Measurements from ENCODE around the gene ADAM10. TPM values are rescaled to one million over a fixed set of nuclear protein-coding genes. Genes with fewer than 3 reads are reported as not detected.

ADAM10 gene
- total and polyA plus RNA-seq, 4 donors, result 11.6 to 115 (median 57.5) TPM

DNA sequence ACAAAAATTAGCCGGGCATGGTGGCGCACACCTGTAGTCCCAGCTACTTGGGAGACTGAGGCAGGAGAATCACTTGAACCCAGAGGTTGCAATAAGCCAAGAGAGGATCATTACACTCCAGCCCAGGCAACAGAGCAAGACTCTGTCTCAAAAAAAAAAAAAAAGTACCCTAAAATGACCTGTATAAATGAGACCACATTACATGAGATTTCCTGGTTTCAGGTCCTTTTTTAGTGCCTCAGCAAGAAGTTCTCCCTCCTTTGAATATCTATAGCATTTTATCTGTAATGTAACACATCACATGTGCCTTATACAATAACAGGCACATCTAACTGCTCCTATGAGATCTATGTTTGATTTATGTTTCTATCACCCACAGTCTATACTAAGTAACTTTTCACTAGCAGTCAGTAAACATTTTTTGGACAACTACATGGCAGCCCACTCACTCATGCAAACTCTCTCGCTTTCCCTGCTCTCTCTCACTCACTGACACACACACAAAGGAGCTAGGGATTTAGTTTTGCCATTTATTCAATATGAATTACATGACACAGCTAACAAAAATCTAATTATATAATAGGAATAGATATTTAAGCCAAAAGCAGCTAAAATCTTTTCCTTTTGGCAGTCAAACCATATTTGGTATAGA lies 34.1 kb downstream of the ADAM10 start:
- WGBS, 2 donors, result 94 to 98% methylated on average over 3 of the region's 3 CpGs
- intact Hi-C loops (cut with DNase I), result no loop called here
- no peaks in the 10 kb centered on the region for H3K4me1 ChIP-seq (ENCODE audit: control insufficient read depth in 1 of 2, insufficient read depth in 2 of 2, low read length in 2 of 2)
- H3K27me3 ChIP-seq (ENCODE audit: control insufficient read depth in 1 of 2, insufficient read depth in 2 of 2, low read length in 1 of 2), result no peaks in the 10 kb centered on the region
- no peak for ATAC-seq (ENCODE audit: low FRiP score)
- H3K27ac ChIP-seq (ENCODE audit: low read depth in 1 of 2, low read length in 2 of 2), result no peak overlapping the region
- no peaks in the 10 kb centered on the region for H3K36me3 ChIP-seq (ENCODE audit: control insufficient read depth in 1 of 2, insufficient read depth in 2 of 2, low read length in 1 of 2)
- no peak for DNase-seq
- no peaks in the 10 kb centered on the region for H3K9me3 ChIP-seq (ENCODE audit: control insufficient read depth, low read length)
- H3K4me3 ChIP-seq (ENCODE audit: low read length in 2 of 2), result no peak overlapping the region

- Histone ChIP-seq H3K4me3 (ENCODE audit: low read length in 2 of 2) (no peak overlapping the region), H3K9me3 (ENCODE audit: control insufficient read depth, low read length) (no peaks in the 10 kb centered on the region), H3K27me3 (ENCODE audit: control insufficient read depth in 1 of 2, insufficient read depth in 2 of 2, low read length in 1 of 2) (no peaks in the 10 kb centered on the region), H3K36me3 (ENCODE audit: control insufficient read depth in 1 of 2, insufficient read depth in 2 of 2, low read length in 1 of 2) (no peaks in the 10 kb centered on the region), H3K27ac (ENCODE audit: low read depth in 1 of 2, low read length in 2 of 2) (no peak overlapping the region), H3K4me1 (ENCODE audit: control insufficient read depth in 1 of 2, insufficient read depth in 2 of 2, low read length in 2 of 2) (no peaks in the 10 kb centered on the region)
- ATAC-seq (ENCODE audit: low FRiP score), result no peak
- DNase-seq, result no peak
- intact Hi-C loops (cut with DNase I), result no loop called here
These were observed 38.8 kb downstream of the ADAM10 start for GRCh38 chr15:58710701-58711100.

GRCh38 chr15:58707397-58707796 lies 42.1 kb downstream of the ADAM10 start:
- Histone ChIP-seq H3K4me3 (ENCODE audit: low read length in 2 of 2) (no peak overlapping the region), H3K27ac (ENCODE audit: low read depth in 1 of 2, low read length in 2 of 2) (no peak overlapping the region), H3K9me3 (ENCODE audit: control insufficient read depth, low read length) (no peaks in the 10 kb centered on the region), H3K4me1 (ENCODE audit: control insufficient read depth in 1 of 2, insufficient read depth in 2 of 2, low read length in 2 of 2) (no peaks in the 10 kb centered on the region), H3K27me3 (ENCODE audit: control insufficient read depth in 1 of 2, insufficient read depth in 2 of 2, low read length in 1 of 2) (no peaks in the 10 kb centered on the region), H3K36me3 (ENCODE audit: control insufficient read depth in 1 of 2, insufficient read depth in 2 of 2, low read length in 1 of 2) (no peaks in the 10 kb centered on the region)
- intact Hi-C loops (cut with DNase I), result no loop called here
- DNase-seq, result no peak
- WGBS, 2 donors, result 95% methylated on average over 4 of the region's 4 CpGs
- no peak for ATAC-seq (ENCODE audit: low FRiP score)

- intact Hi-C loops (cut with DNase I), result no loop called here
- Histone ChIP-seq H3K27ac (ENCODE audit: low read depth in 1 of 2, low read length in 2 of 2) (no peak overlapping the region), H3K9me3 (ENCODE audit: control insufficient read depth, low read length) (no peaks in the 10 kb centered on the region), H3K4me1 (ENCODE audit: control insufficient read depth in 1 of 2, insufficient read depth in 2 of 2, low read length in 2 of 2) (no peaks in the 10 kb centered on the region), H3K4me3 (ENCODE audit: low read length in 2 of 2) (no peak overlapping the region), H3K27me3 (ENCODE audit: control insufficient read depth in 1 of 2, insufficient read depth in 2 of 2, low read length in 1 of 2) (no peaks in the 10 kb centered on the region), H3K36me3 (ENCODE audit: control insufficient read depth in 1 of 2, insufficient read depth in 2 of 2, low read length in 1 of 2) (no peaks in the 10 kb centered on the region)
- no peak for DNase-seq
- 71 to 77% methylated on average over 2 of the region's 2 CpGs for WGBS, 2 donors
- ATAC-seq (ENCODE audit: low FRiP score), result no peak
These were observed 44.4 kb downstream of the ADAM10 start for GRCh38 chr15:58705105-58705504.

DNA sequence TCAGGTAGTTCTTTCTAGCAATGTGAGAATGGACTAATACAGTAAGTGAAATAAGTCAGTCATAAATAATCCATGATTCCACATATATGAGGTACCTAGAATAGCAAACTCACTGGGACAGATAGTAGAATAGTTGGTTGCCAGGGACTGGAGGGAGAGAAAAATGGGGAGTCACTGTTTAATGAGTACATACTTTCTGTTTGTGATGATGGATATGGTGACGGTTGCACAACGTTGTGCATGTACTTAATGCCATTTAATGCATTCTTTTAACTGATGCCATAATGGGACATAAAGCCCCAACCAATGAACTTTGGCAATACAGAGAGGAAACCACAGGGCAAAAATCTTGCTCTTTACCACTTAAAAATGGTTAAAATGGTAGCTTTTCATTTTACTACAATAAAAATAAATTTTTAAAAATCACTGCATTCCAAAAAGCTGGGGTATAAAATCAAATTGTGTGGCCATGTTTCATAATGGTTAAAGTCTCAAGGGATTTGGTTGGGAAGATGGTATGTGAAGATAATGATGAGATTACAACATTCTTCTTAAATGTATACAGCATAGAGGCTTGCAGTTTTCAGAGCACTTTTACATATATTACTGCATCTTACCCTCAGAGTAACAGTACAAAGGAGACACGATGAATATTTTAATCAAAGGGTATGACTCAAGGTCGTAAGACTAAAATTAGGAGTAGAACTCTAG lies 45.2 kb downstream of the ADAM10 start:
- ATAC-seq (ENCODE audit: low FRiP score) (no peak), DNase-seq (no peak)
- Histone ChIP-seq H3K4me1 (ENCODE audit: control insufficient read depth in 1 of 2, insufficient read depth in 2 of 2, low read length in 2 of 2) (no peaks in the 10 kb centered on the region), H3K36me3 (ENCODE audit: control insufficient read depth in 1 of 2, insufficient read depth in 2 of 2, low read length in 1 of 2) (no peaks in the 10 kb centered on the region), H3K27ac (ENCODE audit: low read depth in 1 of 2, low read length in 2 of 2) (no peak overlapping the region), H3K27me3 (ENCODE audit: control insufficient read depth in 1 of 2, insufficient read depth in 2 of 2, low read length in 1 of 2) (no peaks in the 10 kb centered on the region), H3K9me3 (ENCODE audit: control insufficient read depth, low read length) (no peaks in the 10 kb centered on the region), H3K4me3 (ENCODE audit: low read length in 2 of 2) (no peak overlapping the region)
- intact Hi-C loops (cut with DNase I), result no loop called here
- WGBS, 2 donors, result 79 to 83% methylated on average over 4 of the region's 4 CpGs

GRCh38 chr15:58703610-58704009 lies 45.9 kb downstream of the ADAM10 start:
- H3K27me3 ChIP-seq (ENCODE audit: control insufficient read depth in 1 of 2, insufficient read depth in 2 of 2, low read length in 1 of 2), result no peaks in the 10 kb centered on the region

GRCh38 chr15:58702233-58702632 lies 47.3 kb downstream of the ADAM10 start:
- DNase-seq, result no peak
- Histone ChIP-seq H3K27me3 (ENCODE audit: control insufficient read depth in 1 of 2, insufficient read depth in 2 of 2, low read length in 1 of 2) (no peaks in the 10 kb centered on the region), H3K4me1 (ENCODE audit: control insufficient read depth in 1 of 2, insufficient read depth in 2 of 2, low read length in 2 of 2) (no peaks in the 10 kb centered on the region), H3K27ac (ENCODE audit: low read depth in 1 of 2, low read length in 2 of 2) (no peak overlapping the region), H3K4me3 (ENCODE audit: low read length in 2 of 2) (no peak overlapping the region), H3K9me3 (ENCODE audit: control insufficient read depth, low read length) (no peaks in the 10 kb centered on the region), H3K36me3 (ENCODE audit: control insufficient read depth in 1 of 2, insufficient read depth in 2 of 2, low read length in 1 of 2) (no peaks in the 10 kb centered on the region)
- ATAC-seq (ENCODE audit: low FRiP score), result no peak
- intact Hi-C loops (cut with DNase I), result no loop called here
- 96 to 97% methylated on average over 2 of the region's 2 CpGs for WGBS, 2 donors

More at GRCh38 chr15:58703610-58704009, 45.9 kb downstream of the ADAM10 start:
- ATAC-seq (ENCODE audit: low FRiP score), result no peak
- no peaks in the 10 kb centered on the region for H3K36me3 ChIP-seq (ENCODE audit: control insufficient read depth in 1 of 2, insufficient read depth in 2 of 2, low read length in 1 of 2)
- WGBS, 2 donors, result 91 to 92% methylated on average over 4 of the region's 4 CpGs
- DNase-seq, result no peak
- intact Hi-C loops (cut with DNase I), result no loop called here
- H3K4me3 ChIP-seq (ENCODE audit: low read length in 2 of 2), result no peak overlapping the region
- H3K27ac ChIP-seq (ENCODE audit: low read depth in 1 of 2, low read length in 2 of 2), result no peak overlapping the region
- H3K4me1 ChIP-seq (ENCODE audit: control insufficient read depth in 1 of 2, insufficient read depth in 2 of 2, low read length in 2 of 2), result no peaks in the 10 kb centered on the region
- H3K9me3 ChIP-seq (ENCODE audit: control insufficient read depth, low read length), result no peaks in the 10 kb centered on the region

DNA sequence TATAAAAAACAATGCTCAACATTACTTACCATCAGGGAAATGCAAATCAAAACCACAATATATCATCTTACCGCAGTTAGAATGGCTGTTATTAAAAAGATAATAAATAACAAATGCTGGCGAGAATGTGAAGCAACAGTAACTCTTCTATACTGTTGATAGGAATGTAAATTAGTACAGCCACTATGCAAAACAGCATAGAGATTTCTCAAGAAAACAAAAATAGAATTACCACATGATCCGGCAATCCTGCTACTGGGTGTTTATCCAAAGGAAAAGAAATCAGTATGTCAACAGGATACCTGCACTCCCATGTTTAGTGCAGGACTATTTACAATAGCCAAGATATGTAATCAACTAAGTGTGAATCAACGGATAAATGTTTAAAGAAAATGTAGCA lies 48.1 kb downstream of the ADAM10 start:
- no peak for ATAC-seq (ENCODE audit: low FRiP score)
- no peak overlapping the region for H3K27ac ChIP-seq (ENCODE audit: low read depth in 1 of 2, low read length in 2 of 2)
- H3K4me3 ChIP-seq (ENCODE audit: low read length in 2 of 2), result no peak overlapping the region
- H3K9me3 ChIP-seq (ENCODE audit: control insufficient read depth, low read length), result no peaks in the 10 kb centered on the region
- 97 to 98% methylated on average over 4 of the region's 4 CpGs for WGBS, 2 donors
- H3K27me3 ChIP-seq (ENCODE audit: control insufficient read depth in 1 of 2, insufficient read depth in 2 of 2, low read length in 1 of 2), result no peaks in the 10 kb centered on the region
- no peaks in the 10 kb centered on the region for H3K4me1 ChIP-seq (ENCODE audit: control insufficient read depth in 1 of 2, insufficient read depth in 2 of 2, low read length in 2 of 2)
- intact Hi-C loops (cut with DNase I), result no loop called here
- H3K36me3 ChIP-seq (ENCODE audit: control insufficient read depth in 1 of 2, insufficient read depth in 2 of 2, low read length in 1 of 2), result no peaks in the 10 kb centered on the region
- no peak for DNase-seq

GRCh38 chr15:58699769-58700168 lies 49.7 kb downstream of the ADAM10 start:
- DNase-seq (no peak), ATAC-seq (ENCODE audit: low FRiP score) (no peak)
- H3K27ac ChIP-seq (ENCODE audit: low read depth in 1 of 2, low read length in 2 of 2), result no peak overlapping the region
- WGBS, 2 donors, result 93 to 99% methylated on average over 2 of the region's 2 CpGs
- intact Hi-C loops (cut with DNase I), result no loop called here
- H3K27me3 ChIP-seq (ENCODE audit: control insufficient read depth in 1 of 2, insufficient read depth in 2 of 2, low read length in 1 of 2), result no peaks in the 10 kb centered on the region
- H3K4me1 ChIP-seq (ENCODE audit: control insufficient read depth in 1 of 2, insufficient read depth in 2 of 2, low read length in 2 of 2), result no peaks in the 10 kb centered on the region
- H3K9me3 ChIP-seq (ENCODE audit: control insufficient read depth, low read length), result no peaks in the 10 kb centered on the region
- no peak overlapping the region for H3K4me3 ChIP-seq (ENCODE audit: low read length in 2 of 2)
- H3K36me3 ChIP-seq (ENCODE audit: control insufficient read depth in 1 of 2, insufficient read depth in 2 of 2, low read length in 1 of 2), result no peaks in the 10 kb centered on the region

Data from aorta (tissue), 5 donors.